ENCODE measurements around the gene AP3B1.

The AP3B1 gene

GRCh38 chr5:78127875-78128274, 166.6 kb downstream of the AP3B1 start:
- no peak overlapping the region for H3K27ac Mint-ChIP-seq
- DNase-seq: no peak

GRCh38 chr5:78126536-78126935, 168.0 kb downstream of the AP3B1 start:
- DNase-seq: no peak
- Mint-ChIP-seq H3K9me3 (no peaks in the 10 kb centered on the region), H3K36me3 (peaks cover 23% of the 10 kb centered on the region), H3K27ac (no peak overlapping the region), H3K4me3 (no peak overlapping the region), H3K4me1 (no peaks in the 10 kb centered on the region), H3K27me3 (no peaks in the 10 kb centered on the region)
- CTCF ChIA-PET: no interaction called here

More at GRCh38 chr5:78127875-78128274, 166.6 kb downstream of the AP3B1 start:
- H3K36me3 Mint-ChIP-seq: peaks cover 17% of the 10 kb centered on the region
- no peaks in the 10 kb centered on the region for H3K27me3 Mint-ChIP-seq
- no peak overlapping the region for H3K4me3 Mint-ChIP-seq
- no peaks in the 10 kb centered on the region for H3K9me3 Mint-ChIP-seq
- H3K4me1 Mint-ChIP-seq: no peaks in the 10 kb centered on the region
- CTCF ChIA-PET: interaction anchor here (0.9 to 1.4 kb wide), 2 partner anchors 10 to 13 kb away, joined by 3 to 6 read pairs; no protein-coding TSS in a partner anchor

- no peak for DNase-seq
- peaks cover 32% of the 10 kb centered on the region for H3K36me3 Mint-ChIP-seq
- H3K4me1 Mint-ChIP-seq: no peaks in the 10 kb centered on the region
- H3K27ac Mint-ChIP-seq: no peak overlapping the region
- peaks cover 4% of the 10 kb centered on the region for H3K9me3 Mint-ChIP-seq
- no peaks in the 10 kb centered on the region for H3K27me3 Mint-ChIP-seq
- CTCF ChIA-PET: no interaction called here
- H3K4me3 Mint-ChIP-seq: no peak overlapping the region
Observed at GRCh38 chr5:78116167-78116566, 178.3 kb downstream of the AP3B1 start.

GRCh38 chr5:78113689-78114264, 180.7 kb downstream of the AP3B1 start:
- Mint-ChIP-seq H3K4me1 (no peaks in the 10 kb centered on the region), H3K9me3 (no peaks in the 10 kb centered on the region), H3K4me3 (no peak overlapping the region), H3K27me3 (no peaks in the 10 kb centered on the region), H3K36me3 (peaks cover 16% of the 10 kb centered on the region), H3K27ac (no peak overlapping the region)
- DNase-seq: no peak
- CTCF ChIA-PET: no interaction called here

- H3K36me3 Mint-ChIP-seq: peaks cover 18% of the 10 kb centered on the region
- no peaks in the 10 kb centered on the region for H3K27me3 Mint-ChIP-seq
Observed at GRCh38 chr5:78112931-78113330, 181.6 kb downstream of the AP3B1 start.

GRCh38 chr5:78109891-78110324, 184.6 kb downstream of the AP3B1 start:
- Mint-ChIP-seq H3K4me3 (no peak overlapping the region), H3K9me3 (no peaks in the 10 kb centered on the region), H3K27me3 (no peaks in the 10 kb centered on the region), H3K27ac (no peak overlapping the region), H3K36me3 (peaks cover 28% of the 10 kb centered on the region), H3K4me1 (no peaks in the 10 kb centered on the region)
- CTCF ChIA-PET: no interaction called here
- no peak for DNase-seq

More at GRCh38 chr5:78112931-78113330, 181.6 kb downstream of the AP3B1 start:
- Mint-ChIP-seq H3K4me1 (no peaks in the 10 kb centered on the region), H3K27ac (no peak overlapping the region), H3K4me3 (no peak overlapping the region), H3K9me3 (no peaks in the 10 kb centered on the region)
- no peak for DNase-seq
- CTCF ChIA-PET: no interaction called here

- Mint-ChIP-seq H3K4me1 (no peaks in the 10 kb centered on the region), H3K27me3 (no peaks in the 10 kb centered on the region), H3K4me3 (no peak overlapping the region), H3K27ac (no peak overlapping the region), H3K9me3 (no peaks in the 10 kb centered on the region), H3K36me3 (peaks cover 24% of the 10 kb centered on the region)
- CTCF ChIA-PET: no interaction called here
- DNase-seq: no peak
Observed at GRCh38 chr5:78108564-78108963, 185.9 kb downstream of the AP3B1 start.

GRCh38 chr5:78103232-78103918, 191.1 kb downstream of the AP3B1 start:
- CTCF ChIA-PET: no interaction called here
- H3K27ac Mint-ChIP-seq: no peak overlapping the region

GRCh38 chr5:78102500-78102899, 192.0 kb downstream of the AP3B1 start:
- Mint-ChIP-seq H3K36me3 (peaks cover 32% of the 10 kb centered on the region), H3K27me3 (no peaks in the 10 kb centered on the region), H3K27ac (no peak overlapping the region), H3K4me3 (no peak overlapping the region), H3K4me1 (no peaks in the 10 kb centered on the region), H3K9me3 (no peaks in the 10 kb centered on the region)
- no peak for DNase-seq
- CTCF ChIA-PET: no interaction called here

More at GRCh38 chr5:78103232-78103918, 191.1 kb downstream of the AP3B1 start:
- no peak overlapping the region for H3K4me3 Mint-ChIP-seq
- peaks cover 33% of the 10 kb centered on the region for H3K36me3 Mint-ChIP-seq
- no peaks in the 10 kb centered on the region for H3K9me3 Mint-ChIP-seq
- no peak for DNase-seq
- no peaks in the 10 kb centered on the region for H3K4me1 Mint-ChIP-seq
- H3K27me3 Mint-ChIP-seq: no peaks in the 10 kb centered on the region

GRCh38 chr5:78095125-78095524, 199.4 kb downstream of the AP3B1 start:
- no peak for DNase-seq
- Mint-ChIP-seq H3K27ac (peak overlapping the region; percentile 7), H3K4me3 (no peak overlapping the region), H3K9me3 (no peaks in the 10 kb centered on the region), H3K36me3 (peaks cover 36% of the 10 kb centered on the region), H3K27me3 (no peaks in the 10 kb centered on the region), H3K4me1 (no peaks in the 10 kb centered on the region)
- CTCF ChIA-PET: no interaction called here

- H3K27me3 Mint-ChIP-seq: no peaks in the 10 kb centered on the region
- H3K4me3 Mint-ChIP-seq: no peak overlapping the region
- no peak for DNase-seq
- no peak overlapping the region for H3K27ac Mint-ChIP-seq
- no peaks in the 10 kb centered on the region for H3K4me1 Mint-ChIP-seq
- H3K9me3 Mint-ChIP-seq: no peaks in the 10 kb centered on the region
- peaks cover 24% of the 10 kb centered on the region for H3K36me3 Mint-ChIP-seq
- CTCF ChIA-PET: no interaction called here
Observed at GRCh38 chr5:78090002-78090401, 204.5 kb downstream of the AP3B1 start.

GRCh38 chr5:78078858-78079257, 215.6 kb downstream of the AP3B1 start:
- no peak overlapping the region for H3K27ac Mint-ChIP-seq
- DNase-seq: no peak
- H3K36me3 Mint-ChIP-seq: peaks cover 10% of the 10 kb centered on the region
- H3K4me3 Mint-ChIP-seq: no peak overlapping the region
- H3K27me3 Mint-ChIP-seq: no peaks in the 10 kb centered on the region
- no peaks in the 10 kb centered on the region for H3K4me1 Mint-ChIP-seq
- CTCF ChIA-PET: interaction anchor here (0.9 kb wide), 1 partner anchor 405 kb away, joined by 3 read pairs; no protein-coding TSS in a partner anchor
- no peaks in the 10 kb centered on the region for H3K9me3 Mint-ChIP-seq

- CTCF ChIA-PET: no interaction called here
- Mint-ChIP-seq H3K4me3 (no peak overlapping the region), H3K4me1 (no peaks in the 10 kb centered on the region), H3K9me3 (no peaks in the 10 kb centered on the region), H3K36me3 (peaks cover 8% of the 10 kb centered on the region), H3K27me3 (no peaks in the 10 kb centered on the region), H3K27ac (no peak overlapping the region)
- DNase-seq: no peak
Observed at GRCh38 chr5:78077369-78078068, 217.0 kb downstream of the AP3B1 start.

- CTCF ChIA-PET: no interaction called here
- H3K4me1 Mint-ChIP-seq: no peaks in the 10 kb centered on the region
- H3K27me3 Mint-ChIP-seq: no peaks in the 10 kb centered on the region
- no peak overlapping the region for H3K27ac Mint-ChIP-seq
- H3K4me3 Mint-ChIP-seq: no peak overlapping the region
- DNase-seq: no peak
- peaks cover 7% of the 10 kb centered on the region for H3K36me3 Mint-ChIP-seq
- no peaks in the 10 kb centered on the region for H3K9me3 Mint-ChIP-seq
Observed at GRCh38 chr5:78076351-78076750, 218.1 kb downstream of the AP3B1 start.

- Mint-ChIP-seq H3K4me3 (no peak overlapping the region), H3K36me3 (peaks cover 6% of the 10 kb centered on the region), H3K27ac (no peak overlapping the region), H3K9me3 (peaks cover 6% of the 10 kb centered on the region), H3K27me3 (no peaks in the 10 kb centered on the region), H3K4me1 (no peaks in the 10 kb centered on the region)
- CTCF ChIA-PET: no interaction called here
- no peak for DNase-seq
Observed at GRCh38 chr5:78075301-78075700, 219.2 kb downstream of the AP3B1 start.
